Transverse colon (tissue), 3 donors: Measurements from ENCODE around the gene ZNF883.

ENCODE experiments used
- CTCF ChIP-seq, 5 experiments: fragments of 200-600 bp in 3 of 5; fragments of 450-650 bp in 2 of 5; sonication (generic) in 3 of 5; IDR thresholded peaks; 1 replicate in 2 of 5; 2 replicates in 3 of 5; pipeline ENCODE4 v1.5.1; 2016 to 2017; ENCODE audit warnings: antibody characterized with exemption in 5 of 5, inconsistent platforms in 3 of 5, mild to moderate bottlenecking in 2 of 5, moderate library complexity in 1 of 5
- POLR2A ChIP-seq: fragments of 450-650 bp; IDR thresholded peaks from one replicate; pipeline ENCODE4 v1.6.1; 2016; ENCODE audit warnings: antibody characterized with exemption, mild to moderate bottlenecking, moderate library complexity

- TF ChIP-seq CTCF (IDR thresholded peaks at IDR 0.05) (no peak), POLR2A (no peak)
Measured at GRCh38 chr9:113018247-113018646, 6.3 kb upstream of the ZNF883 start.
